NCI-H2029 (cell line): ENCODE measurements around the gene C17orf107.

Experiments
- DNase-seq: peaks from one replicate; lab custom pipeline; 2025; lab: John Stamatoyannopoulos, UW

C17orf107 gene

GRCh38 chr17:4872786-4873185, 26.6 kb upstream of the C17orf107 start:
- DNase-seq, result no peak

- no peak for DNase-seq
Measured at GRCh38 chr17:4877089-4877488, 22.2 kb upstream of the C17orf107 start.

- no peak for DNase-seq
Measured at GRCh38 chr17:4879601-4880000, 19.7 kb upstream of the C17orf107 start.

GRCh38 chr17:4880857-4881256, 18.5 kb upstream of the C17orf107 start:
- no peak for DNase-seq

- DNase-seq, result peak; percentile 33
Measured at GRCh38 chr17:4881761-4882555, 17.4 kb upstream of the C17orf107 start.

GRCh38 chr17:4884489-4884888, 14.8 kb upstream of the C17orf107 start:
- DNase-seq, result no peak

- no peak for DNase-seq
Measured at GRCh38 chr17:4886830-4887229, 12.5 kb upstream of the C17orf107 start.

GRCh38 chr17:4887581-4887980, 11.8 kb upstream of the C17orf107 start:
- no peak for DNase-seq

- DNase-seq, result no peak
Measured at GRCh38 chr17:4891411-4892410, 7.6 kb upstream of the C17orf107 start.

GRCh38 chr17:4892499-4893221, 6.7 kb upstream of the C17orf107 start:
- no peak for DNase-seq

- DNase-seq, result no peak
Measured at GRCh38 chr17:4893272-4893671, 6.1 kb upstream of the C17orf107 start.

GRCh38 chr17:4893721-4894560, 5.4 kb upstream of the C17orf107 start:
- DNase-seq, result no peak

- no peak for DNase-seq
Measured at GRCh38 chr17:4895121-4895520, 4.2 kb upstream of the C17orf107 start.

- no peak for DNase-seq
Measured at GRCh38 chr17:4895657-4896331, 3.5 kb upstream of the C17orf107 start.

- DNase-seq, result no peak
Measured at GRCh38 chr17:4896332-4897197, 2.8 kb upstream of the C17orf107 start.

- DNase-seq, result no peak
Measured at GRCh38 chr17:4897198-4897687, 2.1 kb upstream of the C17orf107 start.

GRCh38 chr17:4897785-4898184, 1.6 kb upstream of the C17orf107 start:
- no peak for DNase-seq

- DNase-seq, result no peak
Measured at GRCh38 chr17:4898351-4898750, 985 bp upstream of the C17orf107 start.

GRCh38 chr17:4898927-4899326, 409 bp upstream of the C17orf107 start:
- DNase-seq, result no peak
